IPS-NIHi7 (cell line): Measurements from ENCODE around the gene PI4KA.

ENCODE experiments used
- DNase-seq: peaks from one replicate; pipeline ENCODE4 v3.0.0; 2012; ENCODE audit warnings: mixed read lengths; ENCODE audit errors: extremely low spot score

Gene PI4KA

GRCh38 chr22:20881869-20882815, 23.5 kb upstream of the PI4KA start:
- no peak for DNase-seq

DNA sequence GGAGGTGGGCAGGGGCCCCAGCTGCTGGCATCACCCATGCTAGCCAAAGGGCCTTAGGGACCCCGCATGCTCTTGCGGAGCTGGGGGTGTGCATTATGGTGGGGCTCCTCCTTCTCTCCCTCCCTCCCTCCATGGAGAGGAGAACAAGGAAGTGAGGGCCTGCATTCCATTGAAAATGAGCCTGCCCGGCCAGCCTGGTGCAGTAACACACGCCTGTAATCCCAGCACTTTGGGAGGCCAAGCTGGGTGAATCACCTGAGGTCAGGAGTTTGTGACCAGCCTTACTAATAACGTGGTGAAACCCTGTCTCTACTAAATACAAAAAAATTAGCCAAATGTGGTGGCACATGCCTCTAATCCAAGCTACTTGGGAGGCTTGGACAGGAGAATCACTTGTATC, 22.6 kb upstream of the PI4KA start:
- no peak for DNase-seq

GRCh38 chr22:20877715-20878114, 19.1 kb upstream of the PI4KA start:
- DNase-seq = no peak

- no peak for DNase-seq
These were observed 16.7 kb upstream of the PI4KA start for GRCh38 chr22:20875296-20875695.

DNA sequence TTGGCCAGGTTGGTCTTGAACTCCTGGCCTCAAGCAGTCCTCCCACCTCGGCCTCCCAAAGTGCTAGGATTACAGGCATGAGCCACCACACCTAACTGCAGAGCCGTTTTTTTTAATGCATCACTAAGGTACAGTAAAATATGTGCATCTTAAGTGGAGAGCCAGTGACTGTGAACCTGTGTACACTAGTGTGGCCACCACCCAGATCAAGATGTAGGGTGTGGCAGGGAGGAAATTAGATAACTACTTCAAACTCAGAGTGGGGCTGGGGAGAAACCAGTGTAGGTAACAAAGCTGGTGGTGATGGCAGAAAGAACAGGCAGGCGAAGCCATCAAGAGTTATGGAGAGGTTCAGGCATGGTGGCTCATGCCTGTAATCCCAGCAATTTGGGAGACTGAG, 14.6 kb upstream of the PI4KA start:
- DNase-seq = no peak

GRCh38 chr22:20869234-20869633, 10.6 kb upstream of the PI4KA start:
- no peak for DNase-seq

GRCh38 chr22:20868025-20868962, 9.7 kb upstream of the PI4KA start:
- no peak for DNase-seq

- DNase-seq = no peak
These were observed 8.8 kb upstream of the PI4KA start for GRCh38 chr22:20867179-20868024.

DNA sequence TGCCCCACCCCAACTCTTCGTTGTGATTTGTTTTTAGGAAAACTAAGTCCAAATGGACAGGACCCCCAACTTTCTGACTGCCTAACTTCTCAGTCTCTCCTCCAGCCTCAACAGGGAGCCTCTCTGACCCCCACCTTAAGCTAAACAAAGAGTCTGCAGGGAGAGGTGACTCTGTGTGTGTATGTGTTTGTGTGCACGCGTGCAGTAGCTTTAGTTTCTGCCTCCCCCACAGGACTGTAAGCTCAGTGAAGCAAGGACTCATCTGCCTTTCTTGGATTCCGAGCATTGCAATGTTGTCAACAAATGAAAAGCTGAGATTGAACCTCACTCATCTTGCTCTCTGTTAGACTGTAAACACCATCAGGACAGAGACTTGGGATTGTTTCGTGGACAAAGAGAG, 8.1 kb upstream of the PI4KA start:
- no peak for DNase-seq

GRCh38 chr22:20865875-20866445, 7.3 kb upstream of the PI4KA start:
- DNase-seq = no peak

GRCh38 chr22:20865331-20865730, 6.7 kb upstream of the PI4KA start:
- no peak for DNase-seq

DNA sequence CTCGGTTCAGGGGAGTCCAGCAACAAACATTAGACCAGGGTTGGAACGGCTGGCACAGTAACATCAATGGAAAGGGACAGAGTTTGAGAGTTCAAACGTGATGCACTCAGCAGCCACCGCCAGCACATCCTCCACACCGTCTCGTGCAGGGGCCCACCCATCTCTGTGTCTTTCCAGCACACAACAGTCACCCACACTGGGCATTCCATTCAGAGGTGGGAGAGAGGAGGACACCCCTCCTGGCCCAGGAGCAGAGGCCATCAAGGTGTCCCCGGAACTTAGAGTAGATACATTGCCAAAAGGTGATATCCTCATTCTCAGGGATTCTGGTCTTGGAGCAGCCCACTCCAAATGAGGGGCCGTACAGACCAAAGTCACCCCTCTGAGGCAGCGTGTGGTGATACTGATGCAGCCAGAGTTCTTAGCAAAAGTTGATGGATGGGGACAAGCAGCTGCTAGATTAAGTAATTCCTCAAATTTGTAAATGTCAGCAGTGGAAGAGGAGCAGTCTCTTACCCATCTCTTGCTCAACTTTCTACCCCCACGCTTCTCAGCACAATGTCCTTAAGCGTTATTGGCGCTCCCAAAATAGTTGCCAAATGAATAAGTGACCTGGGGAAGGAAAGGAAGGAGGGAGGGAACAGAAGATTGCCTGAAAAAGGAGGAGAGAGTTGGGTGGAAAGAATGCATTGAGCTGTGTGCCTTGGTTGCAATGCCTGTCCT, 5.7 kb upstream of the PI4KA start:
- DNase-seq = no peak

DNA sequence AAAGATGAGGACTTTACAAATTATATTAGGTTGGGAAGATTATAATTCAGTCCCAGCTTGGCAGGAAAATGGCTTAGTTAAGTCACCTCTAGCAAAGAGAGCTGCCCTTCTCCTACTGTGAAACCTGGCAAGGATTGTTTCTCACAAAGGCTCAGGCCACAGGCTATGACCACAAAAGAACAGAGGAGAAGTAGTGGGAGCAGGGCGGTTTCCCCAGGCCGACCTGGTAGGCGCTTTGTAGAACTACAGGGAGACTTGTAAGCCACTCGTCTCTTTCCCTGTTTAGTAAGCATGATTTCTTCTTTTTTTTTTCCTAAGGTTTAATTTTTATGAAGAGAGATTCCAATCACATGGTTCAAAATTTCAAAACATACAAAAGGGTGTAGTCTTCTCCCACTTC, 4.8 kb upstream of the PI4KA start:
- no peak for DNase-seq

- DNase-seq = no peak
These were observed 3.9 kb upstream of the PI4KA start for GRCh38 chr22:20862540-20862939.

DNA sequence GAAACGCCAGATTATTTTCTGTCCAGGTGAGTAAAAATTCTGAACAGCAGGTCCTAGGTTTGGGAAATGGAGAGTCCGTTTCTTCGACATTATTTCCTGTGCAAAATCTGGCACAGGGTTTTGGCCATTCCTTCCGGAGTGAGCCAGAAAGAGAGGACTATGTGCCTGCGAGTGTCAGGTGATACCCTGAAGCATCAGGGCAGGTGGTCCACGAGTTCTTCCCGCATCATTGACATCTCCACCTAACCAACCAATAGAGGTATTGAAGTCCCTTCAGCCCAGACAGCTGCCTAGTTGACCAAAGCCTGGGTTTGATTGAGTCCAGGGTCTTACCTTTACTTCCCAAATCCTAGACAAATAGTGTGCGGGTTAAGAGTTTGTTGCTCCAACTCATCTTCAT, 1.0 kb upstream of the PI4KA start:
- DNase-seq = no peak

DNA sequence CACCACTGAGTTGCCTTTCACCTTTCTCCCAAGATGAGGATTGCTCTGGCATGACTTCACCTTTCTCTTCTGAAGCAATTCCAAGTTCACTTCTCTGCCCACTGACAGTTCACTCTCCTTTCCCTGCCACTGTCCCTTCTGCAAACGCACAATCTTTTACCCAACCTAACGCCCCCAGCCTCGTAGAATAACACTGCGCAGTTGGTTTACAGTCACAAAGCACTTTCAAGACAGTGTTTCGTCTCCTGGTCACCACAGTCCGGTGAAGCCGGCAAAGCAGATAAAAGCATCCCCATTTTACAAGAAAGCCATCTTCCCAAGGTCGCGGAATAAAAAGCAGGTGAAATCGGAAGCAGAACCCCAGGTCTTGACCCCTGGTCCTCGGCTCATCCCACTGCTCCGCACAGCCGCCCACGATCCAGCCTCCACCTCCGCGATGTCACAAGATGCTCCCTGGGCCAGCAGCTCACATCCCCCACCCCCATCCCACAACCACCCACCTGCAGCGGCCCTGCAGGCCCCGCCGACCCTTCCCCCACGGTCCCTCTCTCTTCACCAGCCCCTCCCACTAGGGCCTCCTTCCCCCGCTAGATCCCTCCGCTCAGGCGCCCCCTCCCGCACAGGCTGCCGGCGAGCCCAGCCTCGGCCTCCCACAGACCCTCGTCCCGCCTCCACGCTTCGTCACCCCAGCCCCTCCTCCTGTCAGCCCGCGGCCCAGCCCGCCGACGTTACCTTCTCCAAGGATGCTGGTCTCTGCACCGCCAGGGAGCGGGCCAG, 585 bp downstream of the PI4KA start:
- DNase-seq = peak; percentile 93

- no peak for DNase-seq
These were observed 1.4 kb downstream of the PI4KA start for GRCh38 chr22:20857247-20857643.

DNA sequence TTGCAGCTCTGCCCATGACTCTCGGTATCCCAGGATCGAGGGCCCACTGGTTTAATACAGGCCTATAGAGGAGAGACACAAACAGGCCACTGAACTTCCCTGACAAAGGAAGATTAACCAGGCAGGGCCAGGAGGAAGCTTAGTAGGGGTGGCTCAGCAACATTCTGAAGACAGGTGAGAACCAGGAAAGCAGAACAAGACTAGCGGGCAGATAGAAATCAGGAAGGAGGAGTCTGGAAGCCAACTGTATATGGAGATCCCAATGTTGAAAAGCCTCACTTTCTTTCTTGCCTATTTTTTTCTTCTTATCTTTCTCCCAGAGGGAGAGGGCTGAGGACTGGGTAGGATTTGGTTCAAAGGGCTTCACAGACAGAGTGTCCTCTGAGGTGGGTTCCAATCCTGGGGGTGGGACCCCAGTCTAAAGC, 5.4 kb downstream of the PI4KA start:
- DNase-seq = no peak

DNA sequence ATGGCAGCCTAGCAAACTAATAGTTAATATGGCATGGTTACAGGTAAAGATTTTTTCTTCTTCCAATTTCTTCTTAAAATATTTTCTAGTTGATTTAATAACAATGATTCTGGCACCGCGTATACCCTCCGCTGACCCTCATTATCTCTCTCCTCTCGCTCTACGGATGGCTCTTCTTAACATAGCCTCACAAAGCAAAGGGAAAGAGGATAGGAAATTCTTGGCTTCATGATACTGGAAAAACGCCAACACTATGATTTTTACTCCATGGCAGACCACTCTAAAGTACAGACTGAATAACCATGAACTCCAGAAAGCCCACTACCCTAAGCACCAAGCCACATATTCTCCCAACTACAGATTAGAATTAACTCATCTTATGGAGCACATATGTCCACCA, 6.1 kb downstream of the PI4KA start:
- DNase-seq = no peak

DNA sequence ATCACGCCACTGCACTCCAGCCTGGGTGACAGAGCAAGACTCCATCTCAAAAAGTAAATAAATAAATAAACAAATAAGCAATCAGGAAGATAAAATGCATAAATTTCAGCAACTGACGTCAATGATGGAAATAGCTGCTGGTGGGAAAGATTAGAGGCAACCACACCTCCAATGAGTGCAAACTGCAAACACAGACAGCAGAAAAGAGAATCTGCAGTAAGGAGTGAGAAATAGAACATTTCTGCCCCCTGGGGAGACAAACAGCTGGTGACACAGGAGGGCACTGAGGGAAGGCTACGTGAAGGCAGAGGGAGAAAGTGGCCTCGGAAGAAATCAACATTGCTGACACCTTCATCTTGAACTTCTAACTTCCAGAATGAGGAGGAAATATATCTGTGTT, 6.5 kb downstream of the PI4KA start:
- no peak for DNase-seq
